Omental fat pad (tissue), 4 donors: Measurements from ENCODE around the gene ZDHHC14. TPM values are rescaled to one million over a fixed set of nuclear protein-coding genes. Genes with fewer than 3 reads are reported as not detected.

Experiments used
- ATAC-seq: fragments of 150-250 bp; one replicate; pipeline ENCODE4 v1.9.1; 2016; ENCODE audit warnings: mild to moderate bottlenecking, moderate library complexity; ENCODE audit not compliant: low FRiP score
- DNase-seq: peaks from one replicate; pipeline ENCODE4 v3.0.0-alpha.2; 2019; ENCODE audit warnings: low spot score
- total RNA-seq, 4 donors: library from RNA; depleted of rRNA; stranded (reverse); fragments of >200 nt; gene quantifications; one replicate each; pipeline ENCODE4 v1.1.0, GENCODE V29; 2016
- TF ChIP-seq, protein P1 (sequence below), 3 donors: fragments of 450-650 bp; IDR thresholded peaks; one replicate each; pipeline ENCODE4 v1.5.1; 2016 to 2017; ENCODE audit warnings: antibody characterized with exemption in 3 of 3, mild to moderate bottlenecking in 3 of 3, moderate library complexity in 2 of 3

The ZDHHC14 gene
- total RNA-seq, 4 donors from 2014 or later = 5.6 to 13.7 (median 6.9) TPM

DNA sequence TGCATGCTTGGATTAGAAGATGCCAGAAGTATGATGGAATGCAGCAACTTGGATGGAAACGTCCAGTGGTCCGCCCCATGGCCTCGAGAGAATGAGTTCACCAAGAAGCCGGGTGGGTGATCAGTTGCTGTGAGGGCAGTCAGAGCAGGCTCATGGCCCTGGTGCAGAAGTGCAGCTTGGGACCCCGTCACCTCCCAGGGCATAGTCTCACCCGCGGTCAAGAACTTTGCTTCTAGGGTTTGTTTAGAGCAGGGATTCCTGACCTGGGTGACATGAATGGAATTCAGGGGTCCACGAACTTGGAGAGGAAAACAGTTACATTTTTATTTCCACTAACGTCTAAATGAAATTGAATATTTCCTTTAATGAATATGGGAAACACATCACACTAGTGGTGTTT lies 225.5 kb downstream of the ZDHHC14 start:
- DNase-seq (no peak), ATAC-seq (no peak)
- TF ChIP-seq, protein P1, sequence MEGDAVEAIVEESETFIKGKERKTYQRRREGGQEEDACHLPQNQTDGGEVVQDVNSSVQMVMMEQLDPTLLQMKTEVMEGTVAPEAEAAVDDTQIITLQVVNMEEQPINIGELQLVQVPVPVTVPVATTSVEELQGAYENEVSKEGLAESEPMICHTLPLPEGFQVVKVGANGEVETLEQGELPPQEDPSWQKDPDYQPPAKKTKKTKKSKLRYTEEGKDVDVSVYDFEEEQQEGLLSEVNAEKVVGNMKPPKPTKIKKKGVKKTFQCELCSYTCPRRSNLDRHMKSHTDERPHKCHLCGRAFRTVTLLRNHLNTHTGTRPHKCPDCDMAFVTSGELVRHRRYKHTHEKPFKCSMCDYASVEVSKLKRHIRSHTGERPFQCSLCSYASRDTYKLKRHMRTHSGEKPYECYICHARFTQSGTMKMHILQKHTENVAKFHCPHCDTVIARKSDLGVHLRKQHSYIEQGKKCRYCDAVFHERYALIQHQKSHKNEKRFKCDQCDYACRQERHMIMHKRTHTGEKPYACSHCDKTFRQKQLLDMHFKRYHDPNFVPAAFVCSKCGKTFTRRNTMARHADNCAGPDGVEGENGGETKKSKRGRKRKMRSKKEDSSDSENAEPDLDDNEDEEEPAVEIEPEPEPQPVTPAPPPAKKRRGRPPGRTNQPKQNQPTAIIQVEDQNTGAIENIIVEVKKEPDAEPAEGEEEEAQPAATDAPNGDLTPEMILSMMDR (IDR thresholded peaks at IDR 0.05) = no peak

DNA sequence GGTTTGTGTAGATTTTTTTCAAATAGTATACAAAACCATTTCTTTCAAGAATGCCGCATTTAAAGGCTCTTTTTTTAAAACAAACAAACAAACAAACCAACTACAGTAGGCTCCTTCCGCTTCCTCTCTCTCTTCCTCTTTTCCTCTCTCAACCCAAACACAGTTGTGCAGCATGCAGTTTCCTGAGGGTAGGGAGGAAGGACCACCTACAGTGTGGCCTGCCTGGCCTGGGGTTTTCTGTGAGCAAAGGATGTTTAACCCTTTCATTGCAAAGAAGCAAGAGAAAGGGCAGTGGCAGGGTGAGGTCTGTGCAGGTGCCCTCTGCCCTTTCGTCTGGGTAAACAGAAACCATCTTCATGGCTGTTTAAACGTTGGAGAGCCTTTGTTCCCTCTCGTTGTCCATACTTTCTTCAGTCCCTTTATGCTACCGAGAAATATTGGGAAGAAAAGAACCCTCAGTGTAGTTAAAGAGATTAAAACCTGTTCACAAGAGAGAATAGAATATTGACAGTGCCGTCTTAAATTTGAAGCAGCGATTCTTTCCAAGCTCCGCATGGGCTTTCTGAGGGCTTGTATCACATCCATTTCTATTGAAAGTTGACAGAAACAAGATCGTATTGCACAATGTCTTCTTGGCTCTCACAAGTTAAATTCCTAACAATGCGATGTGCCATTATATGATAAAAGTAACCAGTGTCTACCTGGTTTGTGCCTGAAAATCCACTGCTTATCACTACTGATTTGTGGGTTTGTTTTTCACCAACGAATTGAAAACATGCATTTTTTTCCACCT lies 226.5 kb downstream of the ZDHHC14 start:
- TF ChIP-seq, protein P1 (IDR thresholded peaks at IDR 0.05) = no peak
- no peak for ATAC-seq
- DNase-seq = no peak

DNA sequence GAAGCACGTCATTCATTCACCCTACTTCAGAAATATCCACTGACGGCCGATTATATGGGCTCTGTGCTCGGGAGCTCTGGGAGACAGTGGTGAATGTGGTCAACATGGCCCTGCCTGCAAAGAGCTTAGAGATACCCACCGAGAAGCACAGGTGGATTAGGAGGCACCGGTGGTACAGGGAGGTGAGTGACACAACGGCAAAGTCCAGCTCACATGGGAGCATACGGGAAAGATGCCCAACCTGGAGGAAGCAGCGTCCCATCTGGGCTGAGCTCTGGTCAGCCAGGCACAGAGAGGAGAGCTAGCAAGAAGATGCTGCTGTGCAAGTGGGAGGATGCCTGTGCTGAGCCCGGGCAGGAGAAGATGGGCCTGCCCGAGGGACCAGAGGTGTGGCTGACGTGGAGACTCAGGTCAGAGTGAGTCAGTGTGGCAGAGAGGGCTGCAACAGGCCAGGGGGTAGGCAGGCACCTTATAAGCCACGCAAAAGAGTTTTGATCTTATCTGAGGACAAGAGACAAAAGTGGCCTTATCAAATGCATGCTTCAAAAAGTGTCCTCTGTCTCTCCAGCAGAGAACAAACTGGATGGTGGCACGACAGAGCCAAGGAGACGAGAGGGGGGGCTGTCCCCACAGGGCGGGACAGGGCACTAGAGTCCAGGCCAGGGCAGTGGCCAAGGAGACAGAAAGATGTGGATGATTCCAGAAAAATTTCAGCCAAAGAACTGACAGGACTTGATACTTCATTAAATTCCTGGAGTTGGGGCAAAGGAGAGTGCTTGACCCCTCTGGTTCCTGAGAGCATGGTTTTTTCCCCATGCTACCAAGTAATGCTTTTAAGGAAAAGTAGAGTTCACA lies 227.5 kb downstream of the ZDHHC14 start:
- no peak for ATAC-seq
- TF ChIP-seq, protein P1 (IDR thresholded peaks at IDR 0.05) = no peak
- no peak for DNase-seq

DNA sequence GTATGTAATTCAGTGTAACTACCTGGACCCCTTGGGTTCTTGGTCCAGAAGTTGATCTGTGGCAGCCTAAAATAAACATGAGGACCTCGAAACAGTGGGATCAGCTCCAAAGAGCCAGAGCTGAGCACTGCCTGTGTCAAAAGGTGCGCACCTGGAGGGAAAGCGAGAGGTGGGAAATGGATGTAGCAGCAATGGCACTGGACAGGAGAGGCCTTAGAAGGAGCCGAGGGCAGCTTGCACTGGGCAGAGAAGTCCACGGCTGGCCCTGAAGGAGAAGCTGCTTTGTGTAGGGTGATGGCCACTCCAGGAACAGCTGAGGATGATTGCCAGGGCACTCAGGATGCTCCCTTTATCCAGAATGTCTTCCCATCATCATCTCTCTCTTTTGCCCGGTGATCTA lies 228.1 kb downstream of the ZDHHC14 start:
- TF ChIP-seq, protein P1 (IDR thresholded peaks at IDR 0.05) = no peak
- ATAC-seq (no peak), DNase-seq (no peak)

DNA sequence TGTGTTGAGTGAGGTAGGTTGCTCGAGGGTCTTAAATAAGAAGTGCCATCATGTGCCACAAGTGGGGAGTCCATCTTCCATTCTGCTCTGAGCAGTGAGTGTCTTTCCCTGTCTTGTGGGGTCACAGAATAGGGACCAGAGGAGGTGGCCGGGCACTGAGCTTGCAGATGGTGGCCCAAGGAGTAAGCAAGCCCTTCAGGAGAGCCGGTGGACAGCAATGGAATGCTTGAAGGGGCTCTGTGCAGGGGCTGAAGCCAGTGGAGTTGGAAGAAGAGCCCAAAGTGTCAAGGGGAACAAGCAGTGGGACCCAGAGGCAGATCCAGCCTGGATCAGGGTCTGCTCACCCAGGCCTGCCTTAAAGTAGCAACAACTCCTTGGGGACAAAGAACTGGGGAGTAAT lies 228.6 kb downstream of the ZDHHC14 start:
- no peak for DNase-seq

DNA sequence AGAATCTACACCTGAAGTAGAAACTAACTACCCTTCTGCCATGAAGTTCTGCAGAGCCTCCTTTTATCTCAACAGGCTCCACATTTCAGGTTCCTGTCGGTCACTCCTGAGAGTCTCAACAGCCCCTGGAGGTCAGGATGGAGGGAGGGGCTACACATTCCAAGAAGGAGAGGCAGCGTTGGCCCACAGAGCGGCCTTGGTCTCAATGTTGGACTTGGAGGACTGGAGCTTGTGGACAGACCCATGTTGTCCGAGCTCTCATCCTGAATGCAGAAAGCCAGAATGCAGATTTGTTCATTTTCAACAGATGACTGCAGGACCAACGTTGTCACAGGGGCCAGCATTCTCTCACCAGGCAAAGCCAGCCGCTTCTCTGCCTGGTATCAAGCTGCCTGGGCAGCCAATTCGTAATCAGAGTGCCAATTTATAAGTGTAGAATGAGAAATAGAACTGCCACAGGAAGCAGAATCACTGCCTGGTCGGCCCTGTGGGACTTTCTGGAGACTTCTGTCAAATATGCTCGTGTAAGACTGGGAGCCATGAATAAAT lies 229.5 kb downstream of the ZDHHC14 start:
- no peak for DNase-seq
- TF ChIP-seq, protein P1 (IDR thresholded peaks at IDR 0.05) = no peak
- ATAC-seq = no peak

More for the DNA sequence above, 228.6 kb downstream of the ZDHHC14 start:
- TF ChIP-seq, protein P1 (IDR thresholded peaks at IDR 0.05) = no peak
- ATAC-seq = no peak
